Measurements from ENCODE around the gene HIVEP3. TPM values are rescaled to one million over a fixed set of nuclear protein-coding genes. Genes with fewer than 3 reads are reported as not detected.

Gene HIVEP3
- total and polyA plus RNA-seq, 3 donors from 2014 or later, result 4.8 to 7.3 (median 7.2) TPM

DNA sequence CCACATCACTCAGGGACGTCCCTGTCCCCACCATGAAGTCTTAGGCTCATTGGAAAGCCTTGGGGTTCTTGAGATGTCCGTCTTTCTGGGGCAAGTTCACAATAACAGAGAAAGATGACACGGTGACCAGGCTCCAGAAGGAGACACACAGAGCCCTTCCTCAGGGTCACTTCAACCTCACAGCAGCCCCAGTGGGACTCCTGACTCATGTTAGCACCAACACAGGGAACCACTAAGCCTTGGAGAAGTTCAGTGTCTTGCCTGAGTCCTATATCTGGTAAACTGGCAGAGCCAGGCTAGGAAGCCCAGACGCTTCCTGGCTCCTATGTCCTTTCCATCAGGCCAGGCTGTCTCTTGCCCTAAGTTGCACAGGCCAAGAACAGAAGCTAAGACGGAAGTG lies 199.1 kb downstream of the HIVEP3 start:
- no peaks in the 10 kb centered on the region for H3K36me3 ChIP-seq (ENCODE audit: low read depth, missing control alignments)
- DNase-seq, result no peak
- WGBS, 2 donors, result 85 to 93% methylated on average over 5 of the region's 5 CpGs

DNA sequence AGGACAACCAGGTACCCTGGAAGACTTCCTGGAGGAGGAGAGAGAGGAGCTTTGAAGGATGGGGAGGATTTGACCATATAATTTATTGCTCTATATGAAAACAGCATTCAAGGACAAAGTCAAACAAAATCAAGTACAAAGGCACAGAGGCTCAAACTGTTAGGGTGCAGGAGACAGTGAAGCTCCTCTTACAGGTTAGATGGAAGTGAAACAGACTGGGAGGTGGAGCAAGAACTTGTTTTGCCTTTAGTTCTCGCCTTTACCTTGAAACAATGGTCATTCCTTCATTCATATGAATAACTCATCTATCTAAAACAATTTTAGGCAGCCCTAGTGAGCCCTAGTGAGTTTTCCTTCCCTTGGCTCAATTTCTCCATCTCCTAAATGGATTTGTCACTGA lies 199.6 kb downstream of the HIVEP3 start:
- Histone ChIP-seq H3K4me3 (no peak overlapping the region), H3K9me3 (no peaks in the 10 kb centered on the region), H3K36me3 (ENCODE audit: low read depth, missing control alignments) (no peaks in the 10 kb centered on the region), H3K27ac (no peak overlapping the region), H3K4me1 (peaks cover 4% of the 10 kb centered on the region), H3K27me3 (no peaks in the 10 kb centered on the region)
- WGBS, 2 donors, result 88 to 100% methylated on average over 1 of the region's 1 CpG
- TF ChIP-seq, protein P1, sequence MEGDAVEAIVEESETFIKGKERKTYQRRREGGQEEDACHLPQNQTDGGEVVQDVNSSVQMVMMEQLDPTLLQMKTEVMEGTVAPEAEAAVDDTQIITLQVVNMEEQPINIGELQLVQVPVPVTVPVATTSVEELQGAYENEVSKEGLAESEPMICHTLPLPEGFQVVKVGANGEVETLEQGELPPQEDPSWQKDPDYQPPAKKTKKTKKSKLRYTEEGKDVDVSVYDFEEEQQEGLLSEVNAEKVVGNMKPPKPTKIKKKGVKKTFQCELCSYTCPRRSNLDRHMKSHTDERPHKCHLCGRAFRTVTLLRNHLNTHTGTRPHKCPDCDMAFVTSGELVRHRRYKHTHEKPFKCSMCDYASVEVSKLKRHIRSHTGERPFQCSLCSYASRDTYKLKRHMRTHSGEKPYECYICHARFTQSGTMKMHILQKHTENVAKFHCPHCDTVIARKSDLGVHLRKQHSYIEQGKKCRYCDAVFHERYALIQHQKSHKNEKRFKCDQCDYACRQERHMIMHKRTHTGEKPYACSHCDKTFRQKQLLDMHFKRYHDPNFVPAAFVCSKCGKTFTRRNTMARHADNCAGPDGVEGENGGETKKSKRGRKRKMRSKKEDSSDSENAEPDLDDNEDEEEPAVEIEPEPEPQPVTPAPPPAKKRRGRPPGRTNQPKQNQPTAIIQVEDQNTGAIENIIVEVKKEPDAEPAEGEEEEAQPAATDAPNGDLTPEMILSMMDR (IDR thresholded peaks at IDR 0.05), result no peak
- TF ChIP-seq POLR2A (IDR thresholded peaks at IDR 0.05), result no peak
- DNase-seq, result no peak
- intact Hi-C loops (cut with DNase I; ENCODE audit: low total_unique reads), result no loop called here

More for the DNA sequence above, 199.1 kb downstream of the HIVEP3 start:
- no peak overlapping the region for H3K27ac ChIP-seq
- peaks cover 4% of the 10 kb centered on the region for H3K4me1 ChIP-seq
- intact Hi-C loops (cut with DNase I; ENCODE audit: low total_unique reads), result no loop called here
- H3K4me3 ChIP-seq, result no peak overlapping the region
- TF ChIP-seq, protein P1 (IDR thresholded peaks at IDR 0.05), result no peak
- no peak for TF ChIP-seq POLR2A (IDR thresholded peaks at IDR 0.05)
- no peaks in the 10 kb centered on the region for H3K27me3 ChIP-seq
- no peaks in the 10 kb centered on the region for H3K9me3 ChIP-seq

DNA sequence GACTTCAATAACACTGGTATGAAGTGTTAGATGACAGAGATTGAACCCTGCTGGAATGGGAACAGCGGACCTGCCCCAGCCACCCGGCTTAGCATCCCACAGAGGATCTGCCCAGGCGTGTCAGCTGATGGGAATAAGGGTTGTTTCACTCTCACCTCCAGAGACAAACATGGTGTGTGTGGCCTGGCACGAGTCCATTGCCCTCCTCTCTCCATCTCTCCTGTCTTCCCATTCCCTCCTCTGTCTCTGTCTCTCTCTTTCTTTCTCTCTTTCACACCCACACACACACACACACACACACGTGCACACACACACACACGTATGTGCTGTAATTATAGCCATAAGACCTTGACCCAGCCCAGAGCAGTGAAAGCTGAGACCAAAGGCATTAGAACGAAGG lies 200.2 kb downstream of the HIVEP3 start:
- peaks cover 4% of the 10 kb centered on the region for H3K4me1 ChIP-seq

DNA sequence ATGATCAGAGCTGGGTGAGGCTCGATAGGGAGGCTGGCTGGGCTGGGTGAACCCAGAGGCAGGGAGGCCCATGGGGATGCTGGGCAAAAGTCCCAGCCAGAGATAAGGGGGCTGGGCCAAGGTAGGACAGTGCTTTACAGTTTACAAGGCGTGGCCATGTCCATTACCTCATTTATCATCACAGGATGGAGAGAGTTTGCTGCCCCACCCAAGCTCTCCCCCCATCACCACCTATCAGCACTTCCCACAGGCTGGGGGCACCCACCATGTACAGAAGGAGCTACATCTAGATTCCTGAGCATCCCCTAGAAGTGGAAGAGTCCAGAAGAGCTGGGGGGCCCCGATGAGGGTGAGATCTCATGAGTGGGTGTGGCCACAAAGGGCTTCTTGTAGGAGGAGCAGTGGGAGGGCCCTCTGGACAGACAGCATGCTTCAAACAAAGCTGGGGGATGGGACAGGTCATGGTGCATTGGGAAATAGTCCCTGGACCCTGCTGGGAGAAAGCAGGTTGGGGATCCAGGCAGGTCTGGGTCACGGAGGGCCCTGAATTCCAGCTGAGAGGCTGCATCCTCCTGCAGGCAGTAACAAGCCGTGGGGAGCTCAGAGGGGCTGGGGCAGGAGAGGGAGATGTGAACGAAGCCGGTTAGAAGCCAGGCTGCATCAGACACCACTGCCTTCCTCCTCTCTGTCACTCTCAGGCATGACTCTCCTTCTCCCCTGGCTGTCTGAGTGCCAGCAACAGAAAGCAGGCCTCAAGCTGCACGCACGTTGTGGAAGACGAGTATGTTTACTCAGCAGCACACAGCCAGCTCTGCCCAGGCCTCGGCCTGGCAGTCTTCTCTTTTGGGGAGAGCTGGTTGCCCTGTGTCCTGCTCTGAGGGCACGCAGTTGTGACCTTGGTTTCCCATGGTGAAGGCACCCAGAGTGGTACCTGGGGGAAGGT lies 202.3 kb downstream of the HIVEP3 start:
- intact Hi-C loops (cut with DNase I; ENCODE audit: low total_unique reads), result no loop called here
- Histone ChIP-seq H3K4me3 (no peak overlapping the region), H3K27me3 (no peaks in the 10 kb centered on the region), H3K4me1 (peaks cover 12% of the 10 kb centered on the region), H3K27ac (no peak overlapping the region), H3K36me3 (ENCODE audit: low read depth, missing control alignments) (no peaks in the 10 kb centered on the region), H3K9me3 (no peaks in the 10 kb centered on the region)
- TF ChIP-seq, protein P1 (IDR thresholded peaks at IDR 0.05), result no peak
- TF ChIP-seq POLR2A (IDR thresholded peaks at IDR 0.05), result no peak
- 87 to 91% methylated on average over 12 of the region's 12 CpGs for WGBS, 2 donors
- DNase-seq, result no peak

More for the DNA sequence above, 200.2 kb downstream of the HIVEP3 start:
- no peaks in the 10 kb centered on the region for H3K36me3 ChIP-seq (ENCODE audit: low read depth, missing control alignments)
- no peak overlapping the region for H3K27ac ChIP-seq
- no peaks in the 10 kb centered on the region for H3K9me3 ChIP-seq
- TF ChIP-seq, protein P1 (IDR thresholded peaks at IDR 0.05), result no peak
- no peak for TF ChIP-seq POLR2A (IDR thresholded peaks at IDR 0.05)
- no peak overlapping the region for H3K4me3 ChIP-seq
- H3K27me3 ChIP-seq, result no peaks in the 10 kb centered on the region
- no peak for DNase-seq
- intact Hi-C loops (cut with DNase I; ENCODE audit: low total_unique reads), result no loop called here
- WGBS, 2 donors, result 68 to 77% methylated on average over 7 of the region's 7 CpGs
